H54 (cell line): ENCODE data around the gene SENP6.

Source experiments
- DNase-seq: peaks from one replicate; pipeline ENCODE4 v3.0.0; 2011; ENCODE audit warnings: low spot score, mixed read lengths; ENCODE audit not compliant: insufficient read length
- FAIRE-seq: peaks from 3 replicates; lab custom pipeline; 2011; peaks lifted over from hg19 to GRCh38; lab: Jason Lieb, UNC
- POLR2A ChIP-seq: IDR thresholded peaks from 2 replicates; pipeline ENCODE4 v1.6.1; 2011; ENCODE audit warnings: low read depth, mild to moderate bottlenecking, low read length

Gene SENP6

DNA sequence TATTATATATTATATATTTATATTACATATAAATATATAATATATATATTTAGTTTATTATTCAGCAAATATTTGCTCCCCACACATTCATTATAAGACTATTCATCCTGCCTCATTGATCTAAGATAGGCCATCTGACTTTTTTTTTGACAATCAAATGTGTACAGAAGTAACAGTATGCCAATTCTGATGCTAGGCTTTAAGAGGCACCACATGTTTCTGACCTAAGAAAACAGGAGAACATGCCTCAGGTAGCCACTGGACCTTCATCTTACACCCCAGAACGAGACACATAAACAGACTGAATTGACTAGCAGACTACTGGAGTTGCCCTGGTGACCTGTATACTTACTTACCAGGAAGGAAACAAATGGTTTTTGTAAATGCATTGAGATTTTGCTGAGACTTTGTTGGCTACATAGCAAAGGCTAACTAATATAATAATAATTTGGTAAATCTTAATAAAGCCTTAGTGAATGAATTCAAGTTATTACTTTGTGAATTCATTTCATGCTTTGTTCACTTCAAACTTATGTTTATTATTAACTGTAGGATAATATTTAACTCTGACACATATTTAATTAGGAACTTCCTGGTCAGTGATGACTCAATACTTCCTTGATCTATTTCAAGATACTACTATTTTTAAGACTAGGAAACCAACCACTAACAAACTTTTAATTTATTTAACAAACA is 134.0 kb downstream of the SENP6 start:
- no peak for FAIRE-seq
- TF ChIP-seq POLR2A: no peak
- DNase-seq: no peak

DNA sequence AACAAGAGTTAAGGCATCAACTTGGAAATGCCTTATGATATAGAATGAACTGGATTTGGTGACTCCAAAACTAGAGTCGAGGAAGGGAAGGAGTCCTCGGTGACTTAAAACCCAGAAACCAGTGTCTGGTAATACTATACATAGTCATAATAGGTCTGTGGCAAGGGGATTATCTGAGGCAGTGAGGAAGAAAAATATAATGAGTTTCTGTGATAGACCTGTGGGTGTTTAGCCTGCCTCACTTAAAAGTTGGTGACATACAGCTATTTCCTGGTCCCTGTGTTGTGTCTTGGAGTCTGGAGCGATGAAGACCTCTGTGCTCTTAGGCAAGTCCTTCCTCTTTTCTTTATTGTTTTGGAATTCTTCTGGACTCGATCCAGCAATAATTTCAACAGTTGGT is 142.3 kb downstream of the SENP6 start:
- FAIRE-seq (no peak), DNase-seq (no peak)
- no peak for TF ChIP-seq POLR2A

DNA sequence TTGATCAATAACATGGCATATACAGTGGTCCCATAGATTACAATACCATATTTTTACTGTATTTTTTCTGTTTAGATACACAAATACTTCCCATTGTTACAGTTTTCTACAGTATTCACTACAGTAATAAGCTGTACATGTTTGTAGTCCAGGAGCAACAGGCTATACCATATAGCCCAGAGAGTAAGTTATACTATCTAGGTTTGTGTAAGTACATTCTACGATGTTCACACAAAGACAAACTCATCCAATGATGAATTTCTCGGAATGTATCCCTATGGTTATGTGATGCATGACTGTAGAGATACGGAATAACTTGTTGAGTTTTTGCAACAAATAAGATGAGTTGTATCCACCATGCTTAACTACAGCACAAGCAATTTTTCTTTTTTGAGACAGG is 143.7 kb downstream of the SENP6 start:
- TF ChIP-seq POLR2A: no peak
- FAIRE-seq (no peak), DNase-seq (no peak)

DNA sequence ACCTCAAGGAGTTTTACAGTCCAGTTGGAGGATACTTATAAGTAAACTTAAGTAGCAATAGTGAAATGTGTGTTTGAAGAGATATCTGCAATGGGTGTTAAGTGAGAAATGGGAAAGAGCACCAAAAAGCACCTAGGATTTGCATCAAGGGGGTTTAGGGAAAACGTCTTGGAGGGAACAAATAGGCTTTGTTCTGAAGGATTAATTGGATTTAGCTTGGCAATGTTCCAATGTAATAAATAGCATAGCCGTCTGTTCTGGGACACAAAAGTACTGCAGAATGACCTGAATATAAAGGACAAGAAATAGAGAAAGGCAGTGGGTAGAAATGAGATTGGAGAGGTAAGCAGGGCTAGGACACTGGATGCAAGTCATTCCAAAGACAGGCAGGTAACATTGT is 144.5 kb downstream of the SENP6 start:
- TF ChIP-seq POLR2A: no peak
- FAIRE-seq: no peak
- no peak for DNase-seq

- no peak for TF ChIP-seq POLR2A
- FAIRE-seq (no peak), DNase-seq (no peak)
Measured at GRCh38 chr6:75747152-75747992, 145.7 kb downstream of the SENP6 start.

DNA sequence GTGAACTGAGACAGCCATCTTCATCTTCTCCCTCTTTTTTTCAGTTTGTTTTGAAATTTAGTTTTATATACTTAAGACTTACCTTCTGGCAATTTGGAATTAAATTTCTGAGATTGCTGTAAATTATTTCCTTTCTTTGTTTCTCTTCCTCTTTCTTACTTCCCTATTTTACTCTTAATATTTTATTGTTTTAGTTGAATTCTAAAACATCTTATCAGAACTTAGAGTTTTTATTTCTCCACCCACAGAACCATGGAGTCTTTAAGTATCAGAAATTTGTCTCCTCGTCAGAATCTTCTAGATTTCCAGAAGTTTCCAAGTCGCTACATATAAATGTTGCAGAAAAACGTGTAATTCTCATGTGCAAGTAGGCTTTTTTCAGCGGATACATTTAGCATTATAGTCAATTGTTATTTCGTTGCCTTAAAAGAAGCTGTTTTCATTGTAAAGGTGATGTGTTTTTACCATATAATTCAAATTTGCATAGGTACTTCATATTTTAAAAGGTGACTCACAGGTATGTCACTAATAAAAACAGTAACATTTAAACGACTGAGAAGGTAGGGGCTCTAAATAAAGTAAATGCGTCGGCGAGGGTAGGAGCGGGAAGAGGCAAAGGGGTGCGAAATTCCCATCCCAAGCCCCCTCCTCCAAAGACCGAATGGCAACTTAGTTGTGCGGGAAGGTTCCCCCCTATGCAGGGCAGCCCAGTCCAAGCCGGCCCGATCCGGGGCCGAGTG is 146.5 kb downstream of the SENP6 start:
- DNase-seq: no peak
- no peak for TF ChIP-seq POLR2A
- no peak for FAIRE-seq

DNA sequence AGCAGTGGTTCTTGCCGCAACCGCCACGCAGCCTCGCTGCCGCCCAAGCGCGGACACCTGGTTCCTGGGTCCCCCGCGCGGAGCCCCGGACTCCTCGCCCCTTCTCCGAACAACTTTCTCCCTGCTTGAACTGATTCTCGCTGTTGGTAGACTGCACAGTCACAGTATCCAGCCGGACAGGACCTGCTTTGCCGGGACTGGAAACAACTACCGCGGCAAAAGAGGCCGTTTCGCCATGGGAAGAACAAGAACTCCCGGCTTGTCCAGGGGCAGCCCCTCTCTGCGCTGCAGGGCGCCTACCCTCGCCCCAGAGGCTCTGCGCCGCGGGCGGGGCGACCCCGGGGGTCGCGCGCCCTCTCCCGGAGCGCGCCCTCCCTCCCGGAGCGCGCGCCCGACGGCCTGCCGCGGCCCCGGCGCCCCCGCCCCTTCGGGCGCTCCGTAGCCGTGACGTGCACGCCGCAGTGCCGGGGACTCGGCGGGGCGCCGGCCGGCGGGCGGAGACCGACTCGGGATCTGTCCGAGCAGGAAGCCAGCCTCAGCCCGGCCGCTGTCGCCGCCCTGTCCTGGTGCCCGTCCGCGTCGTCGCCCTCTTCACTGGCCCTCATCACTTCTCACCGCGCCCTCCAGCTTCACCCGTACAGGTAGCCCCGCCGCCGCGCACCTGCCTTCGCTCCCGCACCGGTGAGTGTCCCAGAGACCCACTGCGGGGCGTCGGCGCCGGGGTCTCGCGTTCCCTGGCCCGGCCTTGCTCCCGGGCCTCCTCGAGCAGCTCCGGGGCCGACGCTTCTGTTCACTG is 147.3 kb downstream of the SENP6 start, which contains the start of gene MYO6:
Gene MYO6, plus strand, starts transcription at position 497 of the 796 bp plus-strand sequence. CDS start 68,309 bp downstream, outside the sequence.
- peak; percentile 90 for TF ChIP-seq POLR2A
- peak; percentile 49 for DNase-seq
- no peak for FAIRE-seq

GRCh38 chr6:75751443-75751842 is 149.8 kb downstream of the SENP6 start:
- DNase-seq (no peak), FAIRE-seq (peak; percentile 80)
- no peak for TF ChIP-seq POLR2A

- no peak for DNase-seq
- TF ChIP-seq POLR2A: no peak
- FAIRE-seq: peak; percentile 71
Measured at GRCh38 chr6:75752365-75752764, 150.7 kb downstream of the SENP6 start.

GRCh38 chr6:75755704-75756103 is 154.0 kb downstream of the SENP6 start:
- FAIRE-seq (no peak), DNase-seq (no peak)
- no peak for TF ChIP-seq POLR2A

DNA sequence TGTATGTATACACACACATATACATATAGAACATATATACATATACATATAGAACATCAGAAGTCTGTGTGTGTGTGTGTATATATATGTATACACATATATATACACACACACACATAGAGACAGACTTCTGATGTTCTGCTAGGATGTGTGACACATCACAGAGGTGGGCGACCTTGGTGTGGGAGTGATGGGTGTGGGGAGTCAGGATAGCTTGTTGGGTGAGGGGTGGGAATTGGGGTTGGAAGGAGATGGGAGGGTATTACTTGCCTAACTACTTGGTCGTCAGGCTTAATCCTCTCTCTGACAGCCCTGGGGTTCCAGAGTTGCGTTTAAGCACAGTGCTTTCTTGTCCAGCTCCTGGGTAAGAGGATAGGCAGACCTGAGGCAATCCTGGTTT is 155.6 kb downstream of the SENP6 start:
- FAIRE-seq (no peak), DNase-seq (no peak)
- TF ChIP-seq POLR2A: no peak

DNA sequence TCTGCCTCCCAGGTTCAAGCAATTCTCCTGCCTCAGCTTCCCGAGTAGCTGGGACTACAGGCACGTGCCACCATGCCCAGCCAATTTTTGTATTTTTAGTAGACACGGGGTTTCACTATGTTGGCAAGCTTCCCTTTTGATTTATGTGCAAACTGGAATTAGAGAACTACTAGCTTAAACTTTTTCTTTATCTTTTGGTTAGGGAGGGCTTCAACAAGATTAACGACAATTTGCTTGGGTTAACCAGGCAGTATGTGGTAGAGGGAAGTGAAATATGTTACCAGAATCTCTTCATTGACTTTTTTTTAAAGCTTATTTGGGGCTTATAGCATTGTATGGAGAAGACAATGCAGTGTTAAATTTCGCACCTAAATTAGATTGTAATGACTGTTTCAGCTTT is 156.4 kb downstream of the SENP6 start:
- no peak for TF ChIP-seq POLR2A
- FAIRE-seq: no peak
- no peak for DNase-seq

DNA sequence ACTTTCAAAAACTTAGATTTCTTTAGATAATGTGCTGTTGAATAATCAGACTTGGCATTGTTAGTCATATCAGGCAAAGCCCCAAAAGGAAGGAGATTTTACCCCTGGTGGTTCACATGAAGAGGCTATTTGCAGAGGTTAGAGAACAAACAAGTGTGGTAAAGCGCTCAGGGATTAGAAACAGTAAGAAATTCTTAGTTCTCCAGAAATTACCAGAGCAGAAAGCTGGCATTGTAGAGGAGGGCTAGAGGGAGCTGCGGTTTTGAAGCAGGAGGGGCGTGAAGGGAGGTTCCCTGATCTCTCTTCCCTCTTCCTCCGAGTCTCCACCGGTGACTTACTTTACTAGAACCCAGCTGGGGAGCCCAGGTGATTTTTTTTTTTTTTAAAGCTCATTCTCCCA is 157.5 kb downstream of the SENP6 start:
- DNase-seq (no peak), FAIRE-seq (no peak)
- no peak for TF ChIP-seq POLR2A
